ENCODE measurements around the gene XBP1.
"Not testable (repeated sequence)": the region's sequence is repeated elsewhere in the genome, so short reads cannot be mapped to it uniquely, and the experiment has no call there.

Gene XBP1

GRCh38 chr22:28800308-28801041 is at the start of gene XBP1:
TSS of gene XBP1 (minus strand) at chr22:28800569.
- peak; percentile 76 for DNase-seq (ENCODE audit: low read depth)

- no peak for DNase-seq (ENCODE audit: low read depth)
These were observed 46.6 kb upstream of the XBP1 start for GRCh38 chr22:28846994-28847393.

GRCh38 chr22:28844277-28844676 is 43.9 kb upstream of the XBP1 start:
- not testable (repeated sequence) for DNase-seq (ENCODE audit: low read depth)

GRCh38 chr22:28843633-28844032 is 43.3 kb upstream of the XBP1 start:
- no peak for DNase-seq (ENCODE audit: low read depth)

- no peak for DNase-seq (ENCODE audit: low read depth)
These were observed 40.7 kb upstream of the XBP1 start for GRCh38 chr22:28841111-28841510.

GRCh38 chr22:28838971-28839370 is 38.6 kb upstream of the XBP1 start:
- DNase-seq (ENCODE audit: low read depth), result no peak

GRCh38 chr22:28837640-28838039 is 37.3 kb upstream of the XBP1 start:
- DNase-seq (ENCODE audit: low read depth), result no peak

GRCh38 chr22:28835630-28836189 is 35.3 kb upstream of the XBP1 start:
- DNase-seq (ENCODE audit: low read depth), result no peak

- DNase-seq (ENCODE audit: low read depth), result no peak
These were observed 33.0 kb upstream of the XBP1 start for GRCh38 chr22:28833276-28833923.

- DNase-seq (ENCODE audit: low read depth), result no peak
These were observed 32.4 kb upstream of the XBP1 start for GRCh38 chr22:28832731-28833130.

GRCh38 chr22:28831140-28832072 is 31.0 kb upstream of the XBP1 start:
- DNase-seq (ENCODE audit: low read depth), result no peak

GRCh38 chr22:28830441-28830840 is 30.1 kb upstream of the XBP1 start:
- no peak for DNase-seq (ENCODE audit: low read depth)

- DNase-seq (ENCODE audit: low read depth), result peak; percentile 60
These were observed 29.2 kb upstream of the XBP1 start for GRCh38 chr22:28829358-28830181.

GRCh38 chr22:28826921-28827320 is 26.6 kb upstream of the XBP1 start:
- DNase-seq (ENCODE audit: low read depth), result no peak

- not testable (repeated sequence) for DNase-seq (ENCODE audit: low read depth)
These were observed 26.1 kb upstream of the XBP1 start for GRCh38 chr22:28826430-28826829.

GRCh38 chr22:28824455-28824854 is 24.1 kb upstream of the XBP1 start:
- DNase-seq (ENCODE audit: low read depth), result not testable (repeated sequence)

- no peak for DNase-seq (ENCODE audit: low read depth)
These were observed 22.7 kb upstream of the XBP1 start for GRCh38 chr22:28822930-28823551.

GRCh38 chr22:28821452-28821851 is 21.1 kb upstream of the XBP1 start:
- no peak for DNase-seq (ENCODE audit: low read depth)

GRCh38 chr22:28820885-28821284 is 20.5 kb upstream of the XBP1 start:
- no peak for DNase-seq (ENCODE audit: low read depth)

- DNase-seq (ENCODE audit: low read depth), result no peak
These were observed 19.1 kb upstream of the XBP1 start for GRCh38 chr22:28819253-28820096.

Measured in stimulated activated CD8-positive, alpha-beta memory T cell treated with anti-CD3 and anti-CD28 coated beads, Interleukin-12 subunit alpha, Interleukin-12 subunit beta, amount 100 ng/mL, for 1 hour (primary cell).